Natural killer cell (primary cell): Measurements from ENCODE around the gene ZNF827. TPM values are rescaled to one million over a fixed set of nuclear protein-coding genes. Genes with fewer than 3 reads are reported as not detected.

ENCODE experiments used
- ATAC-seq, 3 donors: fragments of 150-1000 bp in 2 of 3; fragments of 200-7000 bp in 1 of 3; cut with Tn5 transposase; 1 replicate in 1 of 3; 2 replicates in 2 of 3; pipeline ENCODE4 v1.10.0; 2021; ENCODE audit warnings: mild to moderate bottlenecking in 2 of 3, moderate library complexity in 2 of 3
- DNase-seq, 2 donors: peaks; one replicate each; pipeline versions ENCODE4 v3.0.0 to v3.0.0-alpha.2; 2013 to 2021; ENCODE audit warnings: mixed read lengths in 1 of 2
- H3K27ac ChIP-seq: one replicate; pipeline ENCODE4 v1.5.1; 2013; ENCODE audit warnings: mild to moderate bottlenecking, low read length
- H3K27me3 ChIP-seq: one replicate; pipeline ENCODE4 v1.6.1; 2013; ENCODE audit warnings: low read length; ENCODE audit not compliant: control insufficient read depth, insufficient read depth
- H3K36me3 ChIP-seq: one replicate; pipeline ENCODE4 v1.6.1; 2013; ENCODE audit warnings: low read length; ENCODE audit not compliant: control insufficient read depth, insufficient read depth
- H3K4me1 ChIP-seq: one replicate; pipeline ENCODE4 v1.6.1; 2013; ENCODE audit warnings: low read length; ENCODE audit not compliant: control insufficient read depth, insufficient read depth
- H3K4me3 ChIP-seq: one replicate; pipeline ENCODE4 v1.5.1; 2013; ENCODE audit warnings: low read length
- H3K9me3 ChIP-seq: one replicate; pipeline ENCODE4 v1.6.1; 2013; ENCODE audit warnings: low read length; ENCODE audit not compliant: control insufficient read depth, insufficient read depth
- H3K27ac Mint-ChIP-seq, 2 donors: one replicate each; pipeline ENCODE4 v1.8.0; 2022; ENCODE audit warnings: mild to moderate bottlenecking in 2 of 2, mixed read lengths in 2 of 2, moderate library complexity in 1 of 2
- H3K27me3 Mint-ChIP-seq, 2 donors: one replicate each; pipeline ENCODE4 v1.8.0; 2022; ENCODE audit warnings: low read depth in 2 of 2, mixed read lengths in 2 of 2
- H3K36me3 Mint-ChIP-seq: one replicate; pipeline ENCODE4 v1.8.0; 2022; ENCODE audit warnings: mixed read lengths
- H3K4me1 Mint-ChIP-seq, 2 donors: one replicate each; pipeline ENCODE4 v1.8.0; 2022; ENCODE audit warnings: mixed read lengths in 2 of 2
- H3K4me3 Mint-ChIP-seq: one replicate; pipeline ENCODE4 v1.8.0; 2022; ENCODE audit warnings: mild to moderate bottlenecking, moderate library complexity, mixed read lengths
- H3K9me3 Mint-ChIP-seq, 2 donors: one replicate each; pipeline ENCODE4 v1.8.0; 2022; ENCODE audit warnings: mixed read lengths in 2 of 2
- WGBS: methylation state at CpG from one replicate; pipeline ENCODE4 v1.1.7; 2013; ENCODE audit warnings: missing lambda C conversion rate; ENCODE audit not compliant: insufficient coverage; 5-methylcytosine and 5-hydroxymethylcytosine counted together
- intact Hi-C: fragments of 100-400 bp; cut with micrococcal nuclease; formaldehyde crosslinking; loops from one replicate; pipeline ENCODE4 v1.14.2; 2022
- total RNA-seq, 4 donors: library from RNA; stranded (reverse); fragments of 120-200 nt in 1 of 4; gene quantifications; one replicate each; pipeline versions ENCODE4 v1.2.3 to v1.2.4, GENCODE V29; 2013 to 2022
- TF ChIP-seq, protein P1 (sequence below): fragments of 200-600 bp; IDR thresholded peaks from one replicate; pipeline ENCODE4 v1.8.0; 2022; ENCODE audit warnings: antibody characterized with exemption

Gene ZNF827
- total RNA-seq, 3 donors from 2014 or later (not counting 1 experiment from before 2014, with no cell fraction given) = 25.8 to 35.5 (median 32.9) TPM

- intact Hi-C loops = no loop called here
Observed at GRCh38 chr4:145899886-145900460, 38.6 kb downstream of the ZNF827 start.

DNA sequence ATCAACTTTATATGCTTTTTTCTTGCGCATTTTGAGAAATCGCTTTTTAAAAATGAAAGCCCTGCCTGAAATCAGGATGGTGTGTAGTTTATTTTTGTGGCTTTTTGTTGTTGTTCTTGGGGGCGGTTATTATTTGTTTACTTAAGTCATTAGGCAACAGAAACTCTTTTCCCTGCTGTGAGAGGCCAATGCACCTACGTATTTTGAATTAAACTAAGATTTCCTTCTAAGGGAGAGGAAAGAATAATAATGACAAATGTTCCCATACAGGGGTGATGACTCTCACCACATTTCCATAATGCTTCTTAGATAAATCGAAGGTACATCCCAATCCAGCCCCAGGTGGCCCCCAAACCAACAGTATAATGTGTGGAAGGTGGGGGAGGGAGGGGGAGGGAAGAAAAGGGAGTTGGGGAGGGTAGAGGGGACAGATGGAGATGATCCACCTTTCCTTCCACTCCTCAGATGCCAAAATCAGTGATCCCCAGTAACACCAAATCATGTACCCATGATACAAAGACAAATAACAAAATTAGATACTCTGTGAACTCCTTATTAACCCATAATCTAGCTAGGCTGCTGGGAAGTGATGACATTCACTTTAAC, 39.6 kb downstream of the ZNF827 start:
- Mint-ChIP-seq H3K4me1 (peaks cover 29% of the 10 kb centered on the region in 2 donors), H3K4me3 (no peak overlapping the region), H3K9me3 (no peaks in the 10 kb centered on the region), H3K36me3 (peaks cover 7% of the 10 kb centered on the region), H3K27ac (no peak overlapping the region), H3K27me3 (no peaks in the 10 kb centered on the region)
- Histone ChIP-seq H3K4me1 (no peaks in the 10 kb centered on the region), H3K36me3 (peaks cover 14% of the 10 kb centered on the region), H3K9me3 (no peaks in the 10 kb centered on the region), H3K4me3 (no peak overlapping the region), H3K27me3 (no peaks in the 10 kb centered on the region), H3K27ac (no peak overlapping the region)
- WGBS = 97% methylated on average over 3 of the region's 5 CpGs
- TF ChIP-seq, protein P1, sequence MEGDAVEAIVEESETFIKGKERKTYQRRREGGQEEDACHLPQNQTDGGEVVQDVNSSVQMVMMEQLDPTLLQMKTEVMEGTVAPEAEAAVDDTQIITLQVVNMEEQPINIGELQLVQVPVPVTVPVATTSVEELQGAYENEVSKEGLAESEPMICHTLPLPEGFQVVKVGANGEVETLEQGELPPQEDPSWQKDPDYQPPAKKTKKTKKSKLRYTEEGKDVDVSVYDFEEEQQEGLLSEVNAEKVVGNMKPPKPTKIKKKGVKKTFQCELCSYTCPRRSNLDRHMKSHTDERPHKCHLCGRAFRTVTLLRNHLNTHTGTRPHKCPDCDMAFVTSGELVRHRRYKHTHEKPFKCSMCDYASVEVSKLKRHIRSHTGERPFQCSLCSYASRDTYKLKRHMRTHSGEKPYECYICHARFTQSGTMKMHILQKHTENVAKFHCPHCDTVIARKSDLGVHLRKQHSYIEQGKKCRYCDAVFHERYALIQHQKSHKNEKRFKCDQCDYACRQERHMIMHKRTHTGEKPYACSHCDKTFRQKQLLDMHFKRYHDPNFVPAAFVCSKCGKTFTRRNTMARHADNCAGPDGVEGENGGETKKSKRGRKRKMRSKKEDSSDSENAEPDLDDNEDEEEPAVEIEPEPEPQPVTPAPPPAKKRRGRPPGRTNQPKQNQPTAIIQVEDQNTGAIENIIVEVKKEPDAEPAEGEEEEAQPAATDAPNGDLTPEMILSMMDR = no peak
- no peak for ATAC-seq
- DNase-seq = no peak
- intact Hi-C loops = no loop called here

More at GRCh38 chr4:145899886-145900460, 38.6 kb downstream of the ZNF827 start:
- Mint-ChIP-seq H3K27ac (no peak overlapping the region), H3K9me3 (no peaks in the 10 kb centered on the region), H3K27me3 (no peaks in the 10 kb centered on the region), H3K36me3 (peaks cover 7% of the 10 kb centered on the region), H3K4me3 (no peak overlapping the region), H3K4me1 (peaks cover 21 to 30% of the 10 kb centered on the region in 2 donors)
- 80% methylated on average over 2 of the region's 4 CpGs for WGBS
- TF ChIP-seq, protein P1 = no peak
- no peak overlapping the region for H3K4me3 ChIP-seq
- no peaks in the 10 kb centered on the region for H3K27me3 ChIP-seq
- H3K36me3 ChIP-seq = peaks cover 14% of the 10 kb centered on the region
- DNase-seq (no peak), ATAC-seq (no peak)
- H3K27ac ChIP-seq = no peak overlapping the region
- no peaks in the 10 kb centered on the region for H3K4me1 ChIP-seq
- H3K9me3 ChIP-seq = no peaks in the 10 kb centered on the region

DNA sequence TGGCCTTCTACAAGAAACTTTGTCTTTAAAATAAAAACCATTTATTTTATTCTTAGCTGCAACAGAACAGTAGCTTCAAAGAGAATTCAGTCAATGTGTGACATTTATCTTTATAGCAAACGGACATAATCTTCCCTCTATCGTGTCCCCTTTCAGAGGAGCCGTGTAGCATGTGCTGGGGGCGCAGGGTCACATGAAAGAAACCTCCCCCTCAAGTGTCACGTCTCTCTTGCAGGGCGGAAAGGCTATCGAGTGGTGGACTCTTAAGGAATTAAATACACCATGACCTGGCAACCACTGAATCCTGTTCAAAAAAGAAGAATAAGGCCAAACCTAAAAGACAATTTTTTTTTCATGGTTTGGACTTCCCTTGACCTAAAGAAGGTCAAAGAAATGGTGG, 40.2 kb downstream of the ZNF827 start:
- H3K27ac ChIP-seq = no peak overlapping the region
- no peak overlapping the region for H3K4me3 ChIP-seq
- H3K27me3 Mint-ChIP-seq = no peaks in the 10 kb centered on the region
- H3K9me3 ChIP-seq = no peaks in the 10 kb centered on the region
- H3K4me1 Mint-ChIP-seq = peaks cover 34 to 35% of the 10 kb centered on the region in 2 donors
- H3K36me3 ChIP-seq = peaks cover 14% of the 10 kb centered on the region
- intact Hi-C loops = no loop called here
- no peaks in the 10 kb centered on the region for H3K27me3 ChIP-seq
- H3K4me1 ChIP-seq = no peaks in the 10 kb centered on the region
- ATAC-seq = no peak
- no peak overlapping the region for H3K27ac Mint-ChIP-seq
- no peaks in the 10 kb centered on the region for H3K9me3 Mint-ChIP-seq
- WGBS = 95% methylated on average over 7 of the region's 7 CpGs
- no peak for DNase-seq
- TF ChIP-seq, protein P1 = no peak
- peaks cover 7% of the 10 kb centered on the region for H3K36me3 Mint-ChIP-seq
- H3K4me3 Mint-ChIP-seq = no peak overlapping the region

GRCh38 chr4:145895056-145895455, 43.6 kb downstream of the ZNF827 start:
- ATAC-seq = no peak
- Histone ChIP-seq H3K36me3 (peaks cover 2% of the 10 kb centered on the region), H3K27me3 (no peaks in the 10 kb centered on the region), H3K4me3 (no peak overlapping the region), H3K27ac (no peak overlapping the region), H3K9me3 (no peaks in the 10 kb centered on the region), H3K4me1 (no peaks in the 10 kb centered on the region)
- no peak for DNase-seq
- no peaks in the 10 kb centered on the region for H3K27me3 Mint-ChIP-seq
- H3K4me3 Mint-ChIP-seq = no peak overlapping the region
- TF ChIP-seq, protein P1 = no peak
- peaks cover 31% of the 10 kb centered on the region in 2 donors for H3K4me1 Mint-ChIP-seq
- intact Hi-C loops = no loop called here
- no peaks in the 10 kb centered on the region for H3K9me3 Mint-ChIP-seq
- H3K27ac Mint-ChIP-seq = peak overlapping the region in 1 of 2 donors; percentile 1
- H3K36me3 Mint-ChIP-seq = no peaks in the 10 kb centered on the region
- WGBS = 93% methylated on average over 3 of the region's 3 CpGs
